ENCODE measurements around the gene PDGFD. TPM values are rescaled to one million over a fixed set of nuclear protein-coding genes. Genes with fewer than 3 reads are reported as not detected.

PDGFD gene
- total RNA-seq, 1 experiment from 2014 or later: 2.6 TPM

DNA sequence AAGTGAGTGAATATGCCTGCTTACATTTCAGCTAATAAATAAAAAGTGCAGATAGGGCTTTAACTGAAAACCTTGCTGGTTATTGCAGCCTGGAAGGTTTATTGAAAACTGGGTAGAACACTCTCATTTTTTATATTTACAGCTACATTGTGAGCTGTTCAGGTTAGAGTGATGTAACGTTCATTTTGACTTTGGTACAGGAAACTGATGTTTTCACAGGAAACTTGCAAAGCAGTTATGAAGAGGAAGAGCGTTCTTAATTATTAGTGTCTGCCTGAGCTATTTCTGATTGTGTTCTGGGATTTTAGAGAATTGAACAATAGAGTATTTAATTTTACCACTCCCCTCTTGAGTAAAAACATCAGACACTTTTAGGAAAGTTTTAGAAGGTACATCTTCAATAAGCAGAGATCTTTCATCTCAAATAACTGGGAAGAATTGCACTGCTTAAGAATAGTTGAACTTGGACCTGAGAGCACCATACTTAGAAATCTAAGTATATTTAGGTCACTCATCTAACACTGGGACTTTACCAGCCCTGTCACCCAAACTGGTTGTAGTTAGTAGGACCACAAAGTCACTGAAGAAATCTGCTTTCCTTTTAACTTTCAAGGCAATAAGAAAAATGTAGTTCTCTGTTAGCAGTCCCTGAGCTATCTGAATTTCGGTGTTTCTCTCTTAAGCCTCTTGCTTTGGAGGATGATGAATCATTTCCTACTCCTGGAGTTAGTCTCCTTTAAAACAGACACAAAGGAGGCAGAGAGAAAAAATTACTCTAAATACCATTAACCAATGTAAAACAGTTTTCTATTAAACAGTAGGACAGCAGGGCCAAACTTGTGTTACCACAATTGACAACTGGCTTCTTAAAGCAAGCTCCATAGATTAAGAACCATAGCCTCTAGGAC, 256.1 kb downstream of the PDGFD start:
- H3K27me3 Mint-ChIP-seq (ENCODE audit: low read depth): no peaks in the 10 kb centered on the region; the same call in 1 of the 2 replicates
- ChIA-PET POLR2A (no interaction called here), CTCF (interaction anchor here (1.4 kb wide), 1 partner anchor 225 kb away, joined by 3 read pairs; no protein-coding TSS in a partner anchor)
- peaks cover 18% of the 10 kb centered on the region for H3K9me3 Mint-ChIP-seq
- H3K27ac Mint-ChIP-seq: no peak overlapping the region
- peaks cover 16% of the 10 kb centered on the region for H3K36me3 Mint-ChIP-seq
- no peaks in the 10 kb centered on the region for H3K4me1 Mint-ChIP-seq
- H3K4me3 Mint-ChIP-seq: no peak overlapping the region
- TF ChIP-seq EMX1 (CRISPR knock-in tag; IDR thresholded peaks at IDR 0.05) (no peak), ZNF138 (CRISPR knock-in tag; conservative IDR thresholded peaks at IDR 0.05) (no peak), PREB (CRISPR knock-in tag; IDR thresholded peaks at IDR 0.05; ENCODE audit: borderline replicate concordance) (no peak), KAT7 (CRISPR knock-in tag; IDR thresholded peaks at IDR 0.05; ENCODE audit: borderline replicate concordance) (no peak), ATF3 (CRISPR knock-in tag; conservative IDR thresholded peaks at IDR 0.05) (no peak), STAT6 (CRISPR knock-in tag; conservative IDR thresholded peaks at IDR 0.05; ENCODE audit: low read depth) (no peak), NFATC4 (CRISPR knock-in tag; IDR thresholded peaks at IDR 0.05) (no peak), PRRX2 (CRISPR knock-in tag; IDR thresholded peaks at IDR 0.05) (no peak), TEAD4 (CRISPR knock-in tag; IDR thresholded peaks at IDR 0.05) (no peak), SMAD3 (CRISPR knock-in tag; IDR thresholded peaks at IDR 0.05; ENCODE audit: borderline replicate concordance) (no peak)
- TF ChIP-seq, protein P1, sequence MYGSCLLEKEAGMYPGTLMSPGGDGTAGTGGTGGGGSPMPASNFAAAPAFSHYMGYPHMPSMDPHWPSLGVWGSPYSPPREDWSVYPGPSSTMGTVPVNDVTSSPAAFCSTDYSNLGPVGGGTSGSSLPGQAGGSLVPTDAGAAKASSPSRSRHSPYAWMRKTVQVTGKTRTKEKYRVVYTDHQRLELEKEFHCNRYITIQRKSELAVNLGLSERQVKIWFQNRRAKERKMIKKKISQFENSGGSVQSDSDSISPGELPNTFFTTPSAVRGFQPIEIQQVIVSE (CRISPR knock-in tag; IDR thresholded peaks at IDR 0.05; ENCODE audit: borderline replicate concordance): no peak
- DNase-seq (ENCODE audit: low spot score) (no peak), ATAC-seq (no peak)

- ChIA-PET POLR2A (no interaction called here), CTCF (interaction anchor here (1.4 kb wide), 1 partner anchor 225 kb away, joined by 3 read pairs; no protein-coding TSS in a partner anchor)
- TF ChIP-seq SMAD3 (CRISPR knock-in tag; IDR thresholded peaks at IDR 0.05; ENCODE audit: borderline replicate concordance): no peak
- TF ChIP-seq ATF2 (CRISPR knock-in tag; IDR thresholded peaks at IDR 0.05; ENCODE audit: borderline replicate concordance, low read depth): no peak
- TF ChIP-seq NFE2L1 (CRISPR knock-in tag; IDR thresholded peaks at IDR 0.05): no peak
- no peak for TF ChIP-seq CREB1 (CRISPR knock-in tag; IDR thresholded peaks at IDR 0.05)
- Mint-ChIP-seq H3K27ac (no peak overlapping the region), H3K4me1 (no peaks in the 10 kb centered on the region), H3K27me3 (ENCODE audit: low read depth) (no peaks in the 10 kb centered on the region; the same call in 1 of the 2 replicates), H3K36me3 (peaks cover 10% of the 10 kb centered on the region), H3K9me3 (peaks cover 12% of the 10 kb centered on the region), H3K4me3 (no peak overlapping the region)
- DNase-seq (ENCODE audit: low spot score) (no peak), ATAC-seq (no peak)
These were observed 256.8 kb downstream of the PDGFD start for GRCh38 chr11:103907136-103907535.

All from WTC11 (cell line).